H9 (cell line): ENCODE data around the gene RILP. TPM values are rescaled to one million over a fixed set of nuclear protein-coding genes. Genes with fewer than 3 reads are reported as not detected.

Source experiments
- DNase-seq: peaks from one replicate; pipeline ENCODE4 v3.0.0-alpha.2; 2017
- H2AFZ ChIP-seq: one replicate; pipeline ENCODE4 v1.6.1; 2013; ENCODE audit warnings: mild to moderate bottlenecking, low read length, control low read depth, moderate library complexity
- H2AK5ac ChIP-seq: 2 replicates; pipeline ENCODE4 v1.6.1; 2013; ENCODE audit warnings: low read length, control low read depth, mixed read lengths; ENCODE audit not compliant: insufficient read length
- H2BK120ac ChIP-seq: one replicate; pipeline ENCODE4 v1.6.1; 2013; ENCODE audit warnings: low read depth, mild to moderate bottlenecking, low read length, control low read depth, inconsistent platforms; ENCODE audit not compliant: poor library complexity, severe bottlenecking
- H2BK12ac ChIP-seq: 2 replicates; pipeline ENCODE4 v1.6.1; 2013; ENCODE audit warnings: low read length, control low read depth, mixed read lengths, low read depth; ENCODE audit not compliant: insufficient read length
- H2BK15ac ChIP-seq: 2 replicates; pipeline ENCODE4 v1.6.1; 2013; ENCODE audit warnings: low read depth, low read length, control low read depth
- H2BK20ac ChIP-seq: one replicate; pipeline ENCODE4 v1.6.1; 2013; ENCODE audit warnings: low read depth, mild to moderate bottlenecking, low read length, control low read depth, inconsistent platforms; ENCODE audit not compliant: poor library complexity, severe bottlenecking
- H2BK5ac ChIP-seq: 2 replicates; pipeline ENCODE4 v1.6.1; 2013; ENCODE audit warnings: low read length, control low read depth, mixed read lengths; ENCODE audit not compliant: insufficient read length
- H3K14ac ChIP-seq: 2 replicates; pipeline ENCODE4 v1.6.1; 2013; ENCODE audit warnings: low read length, control low read depth; ENCODE audit not compliant: insufficient read depth
- H3K18ac ChIP-seq: 2 replicates; pipeline ENCODE4 v1.6.1; 2013; ENCODE audit warnings: low read depth, mild to moderate bottlenecking, mixed read lengths, low read length, control low read depth; ENCODE audit not compliant: insufficient read length
- H3K23ac ChIP-seq: 2 replicates; pipeline ENCODE4 v1.6.1; 2013; ENCODE audit warnings: low read length, control low read depth, mixed read lengths, low read depth; ENCODE audit not compliant: insufficient read length
- H3K23me2 ChIP-seq: 2 replicates; pipeline ENCODE4 v1.6.1; 2013; ENCODE audit warnings: low read depth, mild to moderate bottlenecking, mixed read lengths, low read length, control low read depth; ENCODE audit not compliant: insufficient read length, poor library complexity, severe bottlenecking
- H3K27ac ChIP-seq: 2 replicates; pipeline ENCODE4 v1.5.1; 2013; ENCODE audit warnings: low read length, control low read depth, mixed read lengths, low read depth; ENCODE audit not compliant: insufficient read length
- H3K27me3 ChIP-seq: 2 replicates; pipeline ENCODE4 v1.6.1; 2013; ENCODE audit warnings: low read length, control low read depth, inconsistent platforms; ENCODE audit not compliant: insufficient read depth
- H3K4ac ChIP-seq: 2 replicates; pipeline ENCODE4 v1.6.1; 2013; ENCODE audit warnings: low read depth, mild to moderate bottlenecking, control low read depth, inconsistent platforms, low read length, moderate library complexity
- H3K4me1 ChIP-seq: 2 replicates; pipeline ENCODE4 v1.6.1; 2013; ENCODE audit warnings: low read length, control low read depth, inconsistent platforms; ENCODE audit not compliant: insufficient read depth
- H3K4me2 ChIP-seq: 2 replicates; pipeline ENCODE4 v1.6.1; 2013; ENCODE audit warnings: low read length, control low read depth, mixed read lengths; ENCODE audit not compliant: insufficient read length, insufficient read depth
- H3K56ac ChIP-seq: 2 replicates; pipeline ENCODE4 v1.6.1; 2013; ENCODE audit warnings: low read depth, mild to moderate bottlenecking, mixed read lengths, low read length, control low read depth; ENCODE audit not compliant: insufficient read length
- H3K79me1 ChIP-seq: 2 replicates; pipeline ENCODE4 v1.6.1; 2013; ENCODE audit warnings: low read depth, mild to moderate bottlenecking, moderate library complexity, low read length, control low read depth, inconsistent platforms; ENCODE audit not compliant: insufficient read depth, poor library complexity, severe bottlenecking
- H3K79me2 ChIP-seq: 2 replicates; pipeline ENCODE4 v1.6.1; 2013; ENCODE audit warnings: low read length, control low read depth, inconsistent platforms; ENCODE audit not compliant: insufficient read depth
- H3K9ac ChIP-seq: 2 replicates; pipeline ENCODE4 v1.6.1; 2013; ENCODE audit warnings: low read length, control low read depth, mixed read lengths; ENCODE audit not compliant: insufficient read length; ENCODE audit errors: extremely low read depth
- H3K9me3 ChIP-seq: one replicate; pipeline ENCODE4 v1.6.1; 2013; ENCODE audit warnings: low read depth, low read length, inconsistent platforms; ENCODE audit not compliant: control insufficient read depth
- H3T11ph ChIP-seq: one replicate; pipeline ENCODE4 v1.6.1; 2013; ENCODE audit warnings: mild to moderate bottlenecking, low read length, control low read depth, inconsistent platforms
- H4K20me1 ChIP-seq: one replicate; pipeline ENCODE4 v1.6.1; 2013; ENCODE audit not compliant: control insufficient read depth, insufficient read length, insufficient read depth
- H4K5ac ChIP-seq: 2 replicates; pipeline ENCODE4 v1.6.1; 2013; ENCODE audit warnings: low read depth, mild to moderate bottlenecking, mixed read lengths, low read length, control low read depth; ENCODE audit not compliant: insufficient read length
- H4K8ac ChIP-seq: replicated peaks from 2 replicates; pipeline ENCODE4 v1.6.1; 2013; ENCODE audit warnings: low read length, control low read depth, mixed read lengths, low read depth; ENCODE audit not compliant: insufficient read length
- H4K91ac ChIP-seq: 2 replicates; pipeline ENCODE4 v1.6.1; 2013; ENCODE audit warnings: low read depth, mild to moderate bottlenecking, moderate library complexity, mixed read lengths, low read length, control low read depth; ENCODE audit not compliant: insufficient read length
- H3K27ac Mint-ChIP-seq, 3 experiments: 2 replicates in 2 of 3; 3 replicates in 1 of 3; pipeline ENCODE4 v1.8.0; 2020 to 2021; ENCODE audit warnings: mixed read lengths in 3 of 3, mild to moderate bottlenecking in 1 of 3, moderate library complexity in 1 of 3
- H3K27me3 Mint-ChIP-seq: 2 replicates; pipeline ENCODE4 v1.8.0; 2021; ENCODE audit warnings: low read depth, mild to moderate bottlenecking, moderate library complexity, mixed read lengths
- H3K36me3 Mint-ChIP-seq, 3 experiments: 2 replicates in 2 of 3; 3 replicates in 1 of 3; pipeline ENCODE4 v1.8.0; 2020 to 2021; ENCODE audit warnings: low read depth in 3 of 3, mixed read lengths in 3 of 3; ENCODE audit not compliant: insufficient read depth in 1 of 3
- H3K4me1 Mint-ChIP-seq, 2 experiments: 2 replicates each; pipeline ENCODE4 v1.8.0; 2020; ENCODE audit warnings: mixed read lengths in 2 of 2
- H3K4me3 Mint-ChIP-seq, 2 experiments: 2 replicates in 1 of 2; 3 replicates in 1 of 2; pipeline ENCODE4 v1.8.0; 2020 to 2021; ENCODE audit warnings: mild to moderate bottlenecking in 2 of 2, mixed read lengths in 2 of 2, moderate library complexity in 1 of 2
- H3K9me3 Mint-ChIP-seq, 2 experiments: 2 replicates in 1 of 2; 3 replicates in 1 of 2; pipeline ENCODE4 v1.8.0; 2020; ENCODE audit warnings: mild to moderate bottlenecking in 2 of 2, mixed read lengths in 2 of 2, moderate library complexity in 1 of 2
- WGBS: extraction: QIAGEN DNeasy Blood & Tissue Kit; methylation state at CpG from one replicate; pipeline ENCODE4 v1.1.7; 2013; ENCODE audit warnings: missing lambda C conversion rate, low lambda C conversion rate, mixed read lengths; ENCODE audit not compliant: insufficient read length; ENCODE audit errors: extremely low coverage; 5-methylcytosine and 5-hydroxymethylcytosine counted together
- total RNA-seq: library from RNA; stranded (reverse); gene quantifications from 2 replicates; pipeline ENCODE4 v1.2.1, GENCODE V29; 2021
- TF ChIP-seq, protein P1 (sequence below): fragments of 200-600 bp; sonication (generic); conservative IDR thresholded peaks from 3 replicates; pipeline ENCODE4 v1.8.0; 2021; ENCODE audit warnings: antibody characterized with exemption, mild to moderate bottlenecking

RILP gene
- total RNA-seq, 1 experiment from 2014 or later = 5.4 TPM

- Mint-ChIP-seq H3K27me3 (no peaks in the 10 kb centered on the region), H3K4me1 (peaks cover 5 to 12% of the 10 kb centered on the region in 2 experiments), H3K9me3 (peaks cover 5 to 7% of the 10 kb centered on the region in 2 experiments), H3K4me3 (no peak overlapping the region), H3K36me3 (peaks cover 6 to 7% (median 7%) of the 10 kb centered on the region in 3 experiments), H3K27ac (no peak overlapping the region)
- no peak overlapping the region for H2BK15ac ChIP-seq
- no peak overlapping the region for H3T11ph ChIP-seq
- no peak overlapping the region for H2BK20ac ChIP-seq
- H2BK120ac ChIP-seq = no peak overlapping the region
- no peak overlapping the region for H3K23ac ChIP-seq
- no peak overlapping the region for H4K91ac ChIP-seq
- H2AK5ac ChIP-seq = no peak overlapping the region
- H2AFZ ChIP-seq = no peak overlapping the region
- H3K79me1 ChIP-seq = no peaks in the 10 kb centered on the region
- H3K4me2 ChIP-seq = no peak overlapping the region
- H3K23me2 ChIP-seq = no peaks in the 10 kb centered on the region
- H3K9ac ChIP-seq = no peak overlapping the region
- no peaks in the 10 kb centered on the region for H3K79me2 ChIP-seq
- WGBS = no CpG with 5 or more reads among the region's 26 CpGs
- H2BK5ac ChIP-seq = no peak overlapping the region
- H3K56ac ChIP-seq = no peak overlapping the region
- H3K4me1 ChIP-seq = peaks cover 5% of the 10 kb centered on the region; the same call in 1 of the 2 replicates
- H4K5ac ChIP-seq = no peak overlapping the region
- no peak overlapping the region; the same call in 1 of the 2 replicates for H3K14ac ChIP-seq
- H2BK12ac ChIP-seq = no peak overlapping the region
- TF ChIP-seq, protein P1, sequence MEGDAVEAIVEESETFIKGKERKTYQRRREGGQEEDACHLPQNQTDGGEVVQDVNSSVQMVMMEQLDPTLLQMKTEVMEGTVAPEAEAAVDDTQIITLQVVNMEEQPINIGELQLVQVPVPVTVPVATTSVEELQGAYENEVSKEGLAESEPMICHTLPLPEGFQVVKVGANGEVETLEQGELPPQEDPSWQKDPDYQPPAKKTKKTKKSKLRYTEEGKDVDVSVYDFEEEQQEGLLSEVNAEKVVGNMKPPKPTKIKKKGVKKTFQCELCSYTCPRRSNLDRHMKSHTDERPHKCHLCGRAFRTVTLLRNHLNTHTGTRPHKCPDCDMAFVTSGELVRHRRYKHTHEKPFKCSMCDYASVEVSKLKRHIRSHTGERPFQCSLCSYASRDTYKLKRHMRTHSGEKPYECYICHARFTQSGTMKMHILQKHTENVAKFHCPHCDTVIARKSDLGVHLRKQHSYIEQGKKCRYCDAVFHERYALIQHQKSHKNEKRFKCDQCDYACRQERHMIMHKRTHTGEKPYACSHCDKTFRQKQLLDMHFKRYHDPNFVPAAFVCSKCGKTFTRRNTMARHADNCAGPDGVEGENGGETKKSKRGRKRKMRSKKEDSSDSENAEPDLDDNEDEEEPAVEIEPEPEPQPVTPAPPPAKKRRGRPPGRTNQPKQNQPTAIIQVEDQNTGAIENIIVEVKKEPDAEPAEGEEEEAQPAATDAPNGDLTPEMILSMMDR = no peak
- H3K27me3 ChIP-seq = no peaks in the 10 kb centered on the region
- H3K27ac ChIP-seq = no peak overlapping the region
- no peak for DNase-seq
- no peaks in the 10 kb centered on the region for H4K20me1 ChIP-seq
- H3K9me3 ChIP-seq = no peaks in the 10 kb centered on the region
- no peak overlapping the region for H3K4ac ChIP-seq
- H4K8ac ChIP-seq = no peak overlapping the region
- no peak overlapping the region for H3K18ac ChIP-seq
These were observed 43.2 kb downstream of the RILP start for GRCh38 chr17:1606352-1606985.
